Germinal center (tissue), 1 donor: ENCODE measurements around the gene PIGS.
"Not testable (repeated sequence)": the region's sequence is repeated elsewhere in the genome, so short reads cannot be mapped to it uniquely, and the experiment has no call there.

Source experiments
- DNase-seq: peaks from one replicate; pipeline ENCODE4 v3.0.0; 2012; ENCODE audit warnings: mixed read lengths, low spot score

Gene PIGS

GRCh38 chr17:28571361-28572122 is at the start of gene PIGS:
Gene PIGS (minus strand): TSS chr17:28571524. CDS start chr17:28571496, 28 bp downstream.
- DNase-seq = peak; percentile 97

GRCh38 chr17:28620010-28620409 is 48.7 kb upstream of the PIGS start:
- no peak for DNase-seq

GRCh38 chr17:28618464-28618863 is 47.1 kb upstream of the PIGS start:
- DNase-seq = no peak

- DNase-seq = no peak
Measured at GRCh38 chr17:28616281-28616680, 45.0 kb upstream of the PIGS start.

- DNase-seq = peak; percentile 12
Measured at GRCh38 chr17:28615260-28615940, 44.1 kb upstream of the PIGS start.

- no peak for DNase-seq
Measured at GRCh38 chr17:28613931-28614381, 42.6 kb upstream of the PIGS start, which contains the start of gene RSKR. Gene RSKR (minus strand): TSS chr17:28614185. CDS start chr17:28614161, 24 bp downstream.

GRCh38 chr17:28612936-28613872 is 41.9 kb upstream of the PIGS start:
- DNase-seq = peak; percentile 31

- peak; percentile 18 for DNase-seq
Measured at GRCh38 chr17:28612531-28612930, 41.2 kb upstream of the PIGS start.

- DNase-seq = no peak
Measured at GRCh38 chr17:28610376-28610775, 39.1 kb upstream of the PIGS start.

- DNase-seq = not testable (repeated sequence)
Measured at GRCh38 chr17:28604031-28604430, 32.7 kb upstream of the PIGS start.

GRCh38 chr17:28599311-28600184 is 28.2 kb upstream of the PIGS start:
- peak; percentile 65 for DNase-seq

- DNase-seq = peak; percentile 99
Measured at GRCh38 chr17:28598799-28599310, 27.5 kb upstream of the PIGS start, which contains the start of gene SPAG5. Gene SPAG5 (minus strand): TSS chr17:28599025. CDS start chr17:28598946, 79 bp downstream.

GRCh38 chr17:28598389-28598788 is 27.1 kb upstream of the PIGS start:
- no peak for DNase-seq

GRCh38 chr17:28597606-28598383 is 26.5 kb upstream of the PIGS start:
- no peak for DNase-seq

GRCh38 chr17:28592260-28592659 is 20.9 kb upstream of the PIGS start:
- no peak for DNase-seq

- DNase-seq = no peak
Measured at GRCh38 chr17:28585851-28586250, 14.5 kb upstream of the PIGS start.

GRCh38 chr17:28584434-28584833 is 13.1 kb upstream of the PIGS start:
- DNase-seq = no peak

GRCh38 chr17:28582513-28582912 is 11.2 kb upstream of the PIGS start:
- DNase-seq = no peak

GRCh38 chr17:28580959-28581358 is 9.6 kb upstream of the PIGS start:
- no peak for DNase-seq

- no peak for DNase-seq
Measured at GRCh38 chr17:28579526-28579925, 8.2 kb upstream of the PIGS start.
